NCI-H524 treated with DMSO at 0.1 percent for 48 hours (cell line): ENCODE data around the gene ZC3HAV1.
"Not testable (repeated sequence)": the region's sequence is repeated elsewhere in the genome, so short reads cannot be mapped to it uniquely, and the experiment has no call there.

ENCODE experiments used
- DNase-seq: peaks from one replicate; lab custom pipeline; 2025; lab: John Stamatoyannopoulos, UW

Gene ZC3HAV1

DNA sequence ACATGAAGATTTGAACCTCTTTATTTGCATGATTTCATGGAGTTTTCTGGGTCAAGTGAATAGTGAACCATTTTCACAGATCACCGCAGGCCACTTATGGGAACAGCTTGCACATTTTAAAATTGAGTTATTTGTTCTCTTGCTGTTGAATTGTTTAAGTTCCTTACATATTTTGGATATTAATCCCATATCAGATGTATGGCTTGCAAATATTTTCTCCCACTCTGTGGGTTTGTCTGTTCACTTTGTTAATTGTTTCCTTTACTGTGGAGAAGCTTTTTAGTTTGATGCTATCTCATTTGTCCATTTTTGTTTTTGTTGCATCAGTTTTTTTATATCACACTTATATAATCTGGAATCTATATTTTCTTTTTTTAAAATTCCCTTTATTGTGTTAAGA, 59.6 kb downstream of the ZC3HAV1 start:
- DNase-seq, result no peak

- no peak for DNase-seq
These were observed 60.4 kb downstream of the ZC3HAV1 start for GRCh38 chr7:139049111-139049510.

DNA sequence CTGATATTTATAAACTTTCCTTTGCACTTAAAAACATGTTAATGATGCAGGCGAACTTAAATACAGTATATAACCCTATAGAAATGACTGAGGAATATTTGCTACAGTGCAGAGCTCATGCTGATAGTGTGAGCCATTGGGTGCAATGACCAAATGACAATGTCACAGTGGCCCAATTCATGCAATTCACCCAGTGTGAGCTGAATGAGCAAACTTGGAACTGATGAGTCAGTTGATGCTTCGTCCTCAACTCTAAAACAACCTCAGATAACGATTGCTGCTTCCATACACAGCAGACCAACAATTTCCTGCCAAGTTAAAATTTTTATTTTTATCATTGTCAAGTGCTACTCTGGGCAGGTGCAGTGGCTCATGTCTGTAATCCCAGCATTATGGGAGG, 61.5 kb downstream of the ZC3HAV1 start:
- DNase-seq, result no peak

DNA sequence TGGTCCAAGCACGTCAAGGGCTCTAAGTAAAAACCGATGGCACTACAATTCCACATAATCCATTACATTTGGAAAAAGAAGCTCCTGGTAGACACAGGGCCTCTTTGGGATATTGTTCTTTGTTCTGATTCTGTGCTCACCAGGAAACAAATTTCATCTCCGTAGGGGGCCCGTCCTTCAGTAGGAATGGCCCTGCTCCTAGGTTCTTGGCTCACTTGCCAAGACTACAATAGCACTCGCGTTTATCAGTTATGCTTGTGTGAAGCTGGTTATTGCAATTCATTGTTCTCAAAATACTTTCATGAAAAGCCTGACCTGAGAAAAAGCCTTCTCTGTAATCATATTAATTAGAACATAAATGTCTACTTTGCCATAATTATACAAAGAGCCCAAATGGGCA, 63.4 kb downstream of the ZC3HAV1 start:
- no peak for DNase-seq

DNA sequence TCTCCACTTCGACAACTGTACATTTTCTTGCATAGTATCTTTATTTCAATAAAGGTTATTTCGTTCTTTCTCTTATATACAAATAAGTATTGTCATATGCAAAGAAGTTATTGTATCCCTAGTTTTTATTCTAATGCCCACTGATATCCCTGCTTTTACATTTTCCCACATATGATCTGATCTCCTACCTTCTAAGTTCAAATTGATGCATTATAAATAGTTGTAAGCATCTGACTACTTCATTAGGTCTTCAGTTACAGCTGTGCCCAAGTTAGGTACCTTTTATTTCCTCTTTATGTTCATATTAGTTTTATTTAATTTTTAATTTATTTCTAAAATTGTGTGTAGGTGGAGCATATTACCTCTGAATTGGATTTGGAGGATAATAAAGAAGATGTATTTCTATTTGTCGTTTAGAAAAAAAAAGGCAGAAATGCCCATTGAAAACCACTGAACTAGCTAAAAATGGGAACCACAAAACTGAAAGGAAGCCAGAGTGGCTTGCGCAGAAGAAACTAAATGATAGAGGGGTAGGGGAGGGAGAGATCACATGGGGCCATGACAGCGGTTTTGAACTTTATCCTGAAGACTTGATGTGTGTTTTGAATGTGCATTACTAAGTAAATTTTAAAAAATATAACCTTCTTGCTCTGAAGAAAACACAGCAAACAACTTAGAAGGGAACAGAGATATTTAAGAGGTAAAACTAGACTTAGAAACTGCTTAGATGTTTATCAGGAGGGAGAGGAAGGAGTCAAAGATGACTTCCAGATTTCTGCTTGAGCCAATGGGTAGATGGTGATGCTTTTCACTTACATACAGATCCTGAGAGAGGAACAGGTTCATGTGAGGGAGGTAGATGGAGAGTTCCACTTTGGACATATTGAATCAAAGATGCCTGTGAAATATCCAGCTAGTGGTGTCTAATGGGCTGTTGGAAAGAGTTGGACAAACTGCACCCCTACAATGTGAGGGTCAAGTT, 64.4 kb downstream of the ZC3HAV1 start:
- DNase-seq, result no peak

GRCh38 chr7:139043823-139044812, 65.4 kb downstream of the ZC3HAV1 start:
- no peak for DNase-seq

DNA sequence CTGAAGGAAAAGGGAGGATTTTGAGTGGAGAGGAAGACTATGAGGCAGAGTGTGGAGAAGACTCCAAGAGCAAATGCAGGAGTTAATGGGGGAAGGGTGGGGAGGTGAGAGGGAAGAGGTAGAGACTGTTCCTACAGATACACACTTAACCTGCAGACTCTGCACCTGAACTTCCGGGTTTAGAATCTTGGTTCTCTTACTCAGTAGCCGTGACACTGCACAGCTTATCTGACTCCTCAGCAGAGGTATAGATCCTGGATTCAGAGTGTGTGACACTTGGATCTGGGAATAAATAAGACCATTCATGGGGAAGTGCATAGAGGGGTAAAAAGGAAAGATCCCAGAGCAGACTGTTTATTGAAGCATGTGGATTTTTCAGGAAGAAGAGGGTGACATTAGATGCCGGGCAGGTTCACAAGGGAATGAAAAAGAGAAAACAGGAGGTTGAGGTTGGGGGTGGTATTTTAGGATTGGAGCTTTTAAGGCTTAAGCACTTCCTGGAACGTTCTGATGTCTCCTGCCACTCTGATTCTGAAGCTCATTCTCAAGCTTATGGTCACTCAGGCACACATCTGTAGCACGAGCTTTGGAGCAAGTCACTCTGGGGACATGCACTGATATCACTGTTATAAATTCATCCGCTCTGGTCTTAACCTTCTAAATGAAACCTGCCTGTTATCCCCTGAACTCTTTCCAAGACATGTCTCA, 68.0 kb downstream of the ZC3HAV1 start:
- no peak for DNase-seq

GRCh38 chr7:139038691-139039090, 70.8 kb downstream of the ZC3HAV1 start:
- DNase-seq, result no peak

DNA sequence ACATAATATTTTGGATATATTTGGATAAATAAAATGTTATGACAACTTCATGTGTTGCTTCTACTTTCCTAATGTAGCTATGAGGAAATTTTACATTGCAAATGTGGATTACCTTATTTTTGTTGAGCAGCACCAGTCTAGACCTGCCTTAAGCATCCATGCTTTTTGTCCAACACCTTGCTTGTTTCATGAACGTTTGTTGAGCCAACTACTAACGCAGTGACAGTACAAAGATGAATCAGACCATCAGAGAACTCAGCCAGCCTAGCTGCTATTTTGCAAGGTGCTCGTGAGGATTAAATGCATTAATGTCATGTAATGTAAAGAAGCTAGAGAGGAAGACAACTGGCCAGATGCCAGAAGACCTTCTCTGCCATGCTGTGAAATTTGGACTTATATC, 72.6 kb downstream of the ZC3HAV1 start:
- no peak for DNase-seq

GRCh38 chr7:139035586-139036353, 73.8 kb downstream of the ZC3HAV1 start, which contains the start of gene ZC3HAV1L:
Gene ZC3HAV1L (minus strand): TSS chr7:139036042. CDS start chr7:139036017, 25 bp downstream.
- DNase-seq, result peak; percentile 4

DNA sequence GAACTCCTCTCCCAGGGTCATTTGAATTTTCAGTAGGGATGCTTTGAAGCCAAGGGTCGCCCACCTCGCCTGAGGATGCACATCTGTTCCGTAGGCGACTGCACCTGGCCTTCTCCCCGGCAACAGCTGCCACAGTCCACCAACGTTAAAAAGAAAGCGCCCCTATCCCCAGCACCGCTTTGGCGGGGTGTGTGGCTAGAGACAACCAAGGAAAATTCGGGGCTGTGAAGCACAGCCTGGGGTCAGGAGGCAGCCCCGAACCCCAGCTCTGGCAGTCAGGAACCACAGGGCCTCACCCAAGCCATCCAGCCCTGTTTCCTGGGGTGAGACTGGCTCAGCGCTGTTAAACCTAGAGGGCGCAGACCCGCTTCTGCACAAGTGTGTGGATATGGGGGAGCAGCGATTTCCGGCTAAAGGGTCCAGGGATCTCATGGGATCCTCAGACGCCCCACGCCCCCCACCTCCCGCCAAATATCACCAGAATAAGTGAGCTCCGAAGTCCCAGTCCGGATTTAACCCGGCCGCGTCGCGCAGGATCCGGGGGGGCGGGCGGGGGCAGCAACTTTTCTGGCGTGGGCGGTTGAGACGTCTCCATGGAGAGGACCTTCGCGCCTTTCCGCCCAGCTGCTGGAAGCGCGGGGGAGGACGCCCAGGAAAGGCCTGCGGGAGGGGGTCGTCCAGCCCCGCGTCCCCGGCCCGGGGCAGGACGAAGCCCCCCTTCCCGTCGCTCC, 74.5 kb downstream of the ZC3HAV1 start:
- DNase-seq, result no peak

GRCh38 chr7:139034336-139034735, 75.2 kb downstream of the ZC3HAV1 start:
- DNase-seq, result no peak

DNA sequence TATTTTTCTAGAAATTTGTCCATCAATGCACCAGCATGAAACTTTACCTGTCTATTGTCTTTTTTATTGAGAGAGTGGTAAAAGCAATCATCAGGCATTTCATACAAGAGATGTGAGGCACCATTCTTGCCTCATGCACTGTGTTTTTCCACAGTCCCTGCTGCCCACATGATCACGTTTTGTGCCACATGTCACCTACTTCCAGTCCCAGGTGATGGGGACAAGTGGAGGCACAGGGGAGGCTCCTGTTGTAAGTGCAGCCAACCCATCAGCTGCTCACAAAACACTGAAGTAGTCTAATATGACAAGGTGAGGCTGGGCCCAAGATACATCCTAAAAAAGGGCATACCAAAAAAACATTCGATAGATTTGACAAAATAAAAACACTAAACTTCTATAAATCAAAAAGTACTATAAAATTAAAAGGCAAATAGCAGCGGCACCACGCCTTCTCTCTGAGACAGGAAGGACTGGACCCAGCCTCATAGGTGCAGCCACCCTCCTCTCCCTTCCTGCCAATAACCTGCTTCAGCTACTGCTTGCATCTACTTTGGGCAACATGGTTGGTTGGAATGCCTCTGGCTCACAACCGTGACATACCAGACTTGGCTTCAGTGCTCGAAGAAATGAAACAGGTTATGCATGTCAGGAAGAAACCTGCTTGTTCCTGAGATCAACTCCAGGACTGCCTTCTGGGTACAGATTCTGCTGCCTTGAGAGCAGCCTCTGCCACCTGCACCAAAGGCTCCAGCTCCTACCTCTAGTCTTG, 76.0 kb downstream of the ZC3HAV1 start:
- DNase-seq, result no peak

DNA sequence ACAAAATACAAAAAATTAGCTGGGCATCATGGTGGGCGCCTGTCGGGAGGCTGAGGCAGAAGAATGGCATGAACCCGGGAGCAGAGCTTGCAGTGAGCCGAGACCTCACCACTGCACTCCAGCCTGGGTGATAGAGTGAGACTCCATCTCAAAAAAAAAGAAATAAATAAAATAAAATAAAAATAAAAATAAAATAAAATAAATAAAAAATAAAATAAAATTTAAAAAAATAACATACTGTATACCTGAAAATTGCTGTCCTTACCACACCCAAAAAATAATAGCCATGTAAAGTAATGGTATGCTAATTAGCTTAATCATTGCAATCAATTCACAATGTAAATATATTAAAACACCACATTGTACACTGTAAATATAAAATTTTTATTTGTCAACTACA, 77.0 kb downstream of the ZC3HAV1 start:
- no peak for DNase-seq

DNA sequence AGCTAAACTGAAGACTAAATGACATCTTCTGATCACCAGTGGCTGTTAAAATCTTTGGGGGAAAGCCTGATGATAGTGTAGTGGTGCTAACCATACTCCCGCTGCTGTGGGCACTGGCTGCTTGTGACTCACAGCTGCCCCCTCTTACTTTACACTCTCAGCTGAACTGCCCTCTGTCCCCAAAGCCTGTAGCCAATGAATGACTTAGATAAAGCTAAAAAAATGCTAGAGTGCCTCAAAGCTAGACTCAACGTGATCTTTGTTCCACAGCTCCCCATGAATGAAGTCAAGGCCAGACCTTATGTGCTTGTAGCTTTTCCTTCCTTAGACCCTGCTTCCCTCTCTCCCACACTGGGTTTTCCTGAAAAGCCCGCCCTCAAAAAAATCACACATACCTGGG, 80.2 kb downstream of the ZC3HAV1 start:
- DNase-seq, result no peak

- DNase-seq, result no peak
These were observed 83.0 kb downstream of the ZC3HAV1 start for GRCh38 chr7:139026551-139026950.

GRCh38 chr7:139025861-139026260, 83.7 kb downstream of the ZC3HAV1 start:
- DNase-seq, result not testable (repeated sequence)

GRCh38 chr7:139023076-139023475, 86.4 kb downstream of the ZC3HAV1 start:
- no peak for DNase-seq

- no peak for DNase-seq
These were observed 87.2 kb downstream of the ZC3HAV1 start for GRCh38 chr7:139022286-139022685.

DNA sequence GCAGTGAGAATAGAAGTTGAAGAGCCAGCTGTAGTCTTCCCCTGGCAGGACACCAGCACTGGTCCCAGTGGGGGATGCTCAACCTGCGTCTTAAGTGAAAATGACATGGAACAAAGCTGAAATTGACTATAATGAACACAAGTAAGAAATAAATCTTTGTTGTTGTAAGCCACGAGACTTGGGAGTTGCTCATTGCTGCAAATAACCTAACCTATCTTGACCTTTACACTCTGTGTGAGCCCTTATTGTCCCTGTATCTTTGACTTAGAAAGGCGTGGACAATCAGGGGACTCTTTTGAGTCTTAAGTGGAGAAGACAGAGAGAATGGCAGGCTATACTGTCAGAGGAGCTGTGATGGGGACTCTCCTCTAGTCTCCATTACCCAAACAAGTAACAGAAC, 90.6 kb downstream of the ZC3HAV1 start:
- no peak for DNase-seq
